A549 (cell line): ENCODE measurements around the gene PRKN. TPM values are rescaled to one million over a fixed set of nuclear protein-coding genes. Genes with fewer than 3 reads are reported as not detected.

ENCODE experiments used
- ATAC-seq, 2 experiments: fragments of 200-7000 bp in 1 of 2; fragments of >200 bp in 1 of 2; cut with Nextera tagmentation in 1 of 2; cut with Tn5 transposase in 1 of 2; 3 replicates each; pipeline versions ENCODE4 v1.8.0 to v1.9.1; 2018 to 2020; ENCODE audit warnings: mild to moderate bottlenecking in 1 of 2, moderate library complexity in 1 of 2
- CTCF ChIA-PET: fragments of 300-600 bp; sonication (Branson Sonifier 250); formaldehyde crosslinking; extraction: SDS; loops from one replicate; lab custom pipeline; 2021; ENCODE audit warnings: antibody characterized with exemption, inconsistent platforms; lab: Yijun Ruan, JAX
- POLR2A ChIA-PET: fragments of 350-600 bp; formaldehyde crosslinking; extraction: SDS; loops from one replicate; lab custom pipeline; 2021; ENCODE audit warnings: antibody characterized with exemption, inconsistent platforms; lab: Yijun Ruan, JAX
- DNase-seq, 2 experiments: peaks; one replicate each; pipeline versions ENCODE4 v3.0.0 to v3.0.0-alpha.2; 2011 to 2016; ENCODE audit warnings: low read depth in 1 of 2, low spot score in 1 of 2
- FAIRE-seq: peaks from 2 replicates; lab custom pipeline; 2011; peaks lifted over from hg19 to GRCh38; lab: Jason Lieb, UNC
- H3K27ac ChIP-seq, 2 experiments: fragments of >200 bp; sonication (Bioruptor Twin); formaldehyde crosslinking; 3 replicates each; pipeline ENCODE4 v1.5.1; 2016 to 2017
- H3K4me1 ChIP-seq: fragments of >200 bp; sonication (Bioruptor Twin); formaldehyde crosslinking; 3 replicates; pipeline ENCODE4 v1.6.1; 2016
- H3K4me2 ChIP-seq: fragments of >200 bp; sonication (Bioruptor Twin); formaldehyde crosslinking; 3 replicates; pipeline ENCODE4 v1.6.1; 2016
- H3K4me3 ChIP-seq: fragments of >200 bp; sonication (Bioruptor Twin); formaldehyde crosslinking; 3 replicates; pipeline ENCODE4 v1.5.1; 2016
- H3K9me3 ChIP-seq: fragments of >200 bp; sonication (Bioruptor Twin); formaldehyde crosslinking; 3 replicates; pipeline ENCODE4 v1.6.1; 2016
- ATOH8 ChIP-seq: fragments of 250-450 bp; sonication (Bioruptor Pico); IDR thresholded peaks from 2 replicates; pipeline ENCODE4 v1.5.0; 2020; ENCODE audit warnings: low read depth, mild to moderate bottlenecking, moderate library complexity
- BHLHE40 ChIP-seq: IDR thresholded peaks from 2 replicates; pipeline ENCODE4 v1.6.1; 2012; ENCODE audit warnings: low read depth, low read length, inconsistent platforms
- CHD2 ChIP-seq: fragments of 150-350 bp; IDR thresholded peaks from 2 replicates; pipeline ENCODE4 v1.6.1; 2014; ENCODE audit warnings: low read length; ENCODE audit not compliant: partially characterized antibody
- CTCF ChIP-seq: fragments of >200 bp; sonication (Bioruptor Twin); formaldehyde crosslinking; IDR thresholded peaks from 3 replicates; pipeline ENCODE4 v1.5.1; 2016
- ESRRA ChIP-seq: fragments of 150-350 bp; IDR thresholded peaks from 2 replicates; pipeline ENCODE4 v1.6.1; 2014; ENCODE audit warnings: mild to moderate bottlenecking, low read length, borderline replicate concordance
- FOSB ChIP-seq: fragments of 250-450 bp; sonication (Bioruptor Pico); IDR thresholded peaks from 2 replicates; pipeline ENCODE4 v1.5.0; 2020; ENCODE audit warnings: mild to moderate bottlenecking, moderate library complexity
- HEYL ChIP-seq: fragments of 250-450 bp; sonication (Bioruptor Pico); IDR thresholded peaks from 2 replicates; pipeline ENCODE4 v1.8.0; 2021; ENCODE audit warnings: mild to moderate bottlenecking, moderate library complexity
- HOXA7 ChIP-seq: fragments of 250-450 bp; sonication (Bioruptor Pico); IDR thresholded peaks from 2 replicates; pipeline ENCODE4 v1.5.0; 2020; ENCODE audit warnings: mild to moderate bottlenecking, moderate library complexity
- JUN ChIP-seq, 2 experiments: fragments of >200 bp; sonication (Bioruptor Twin); formaldehyde crosslinking; IDR thresholded peaks; 2 replicates in 1 of 2; 3 replicates in 1 of 2; pipeline ENCODE4 v1.6.1; 2016 to 2017
- MAFK ChIP-seq: fragments of 450-650 bp; IDR thresholded peaks from 2 replicates; pipeline ENCODE4 v1.6.1; 2014; ENCODE audit not compliant: partially characterized antibody
- MAZ ChIP-seq: fragments of 150-350 bp; IDR thresholded peaks from 2 replicates; pipeline ENCODE4 v1.6.1; 2014; ENCODE audit warnings: antibody characterized with exemption, low read depth, low read length, borderline replicate concordance
- MYC ChIP-seq: IDR thresholded peaks from 2 replicates; pipeline ENCODE4 v1.6.1; 2012; ENCODE audit warnings: mild to moderate bottlenecking, inconsistent platforms, low read length, improper control_type of control experiment, borderline replicate concordance
- NR3C1 ChIP-seq: fragments of >200 bp; sonication (Bioruptor Twin); formaldehyde crosslinking; IDR thresholded peaks from 3 replicates; pipeline ENCODE4 v1.6.1; 2017
- POLR2AphosphoS2 ChIP-seq: conservative IDR thresholded peaks from 2 replicates; pipeline ENCODE4 v1.6.1; 2012; ENCODE audit warnings: low read length, improper control_type of control experiment, inconsistent platforms
- REST ChIP-seq: fragments of 200-600 bp; sonication (generic); IDR thresholded peaks from 2 replicates; pipeline ENCODE4 v1.6.1; 2016; ENCODE audit warnings: antibody characterized with exemption, mild to moderate bottlenecking, moderate library complexity
- TFCP2L1 ChIP-seq: fragments of 250-450 bp; sonication (Bioruptor Pico); IDR thresholded peaks from 2 replicates; pipeline ENCODE4 v1.5.0; 2021; ENCODE audit warnings: mild to moderate bottlenecking
- TP53 ChIP-seq: fragments of 250-450 bp; sonication (Bioruptor Pico); IDR thresholded peaks from 2 replicates; pipeline ENCODE4 v1.5.0; 2021; ENCODE audit warnings: mild to moderate bottlenecking, moderate library complexity
- USF2 ChIP-seq: fragments of 450-650 bp; IDR thresholded peaks from 2 replicates; pipeline ENCODE4 v1.6.1; 2014; ENCODE audit warnings: antibody characterized with exemption
- ZSCAN20 ChIP-seq: fragments of 250-450 bp; sonication (Bioruptor Pico); IDR thresholded peaks from 2 replicates; pipeline ENCODE4 v1.8.0; 2022; ENCODE audit warnings: mild to moderate bottlenecking, moderate library complexity
- WGBS: methylation state at CpG from one replicate; pipeline ENCODE4 v1.1.6; 2017; ENCODE audit errors: missing lambda C conversion rate; 5-methylcytosine and 5-hydroxymethylcytosine counted together
- polyA plus RNA-seq, 4 experiments: library from polyadenylated mRNA; depleted of rRNA in 3 of 4; stranded (reverse); fragments of >200 nt; fragmentation: RNase III in 1 of 4; extraction: RNeasy Plus Mini Kit Qiagen cat#74134 plus additional on column Dnase treatment in 1 of 4; gene quantifications; 2 replicates in 3 of 4; 3 replicates in 1 of 4; pipeline ENCODE4 v1.2.3, GENCODE V29; 2011 to 2017

PRKN gene
- polyA plus RNA-seq, 2 of the 4 experiments (the other 2 are of a cell fraction), result 0.36 to 0.39 TPM

GRCh38 chr6:161344626-161345025 lies 1382.9 kb downstream of the PRKN start:
- H3K4me2 ChIP-seq, result no peak overlapping the region
- no peak for ATAC-seq
- no peaks in the 10 kb centered on the region for H3K9me3 ChIP-seq
- no peak for TF ChIP-seq TP53 (CRISPR knock-in tag)
- no peak for TF ChIP-seq HOXA7 (CRISPR knock-in tag)
- TF ChIP-seq JUN (IDR thresholded peaks at IDR 0.05), result no peak
- no peak for TF ChIP-seq NR3C1
- no peak for TF ChIP-seq TFCP2L1 (CRISPR knock-in tag)
- TF ChIP-seq ATOH8 (CRISPR knock-in tag), result no peak
- no peak for TF ChIP-seq BHLHE40
- TF ChIP-seq CHD2, result no peak
- TF ChIP-seq MAZ, result no peak
- CTCF ChIA-PET, result interaction anchor here (0.6 to 1.4 kb wide), 4 partner anchors 15 to 414 kb away, joined by 3 to 6 read pairs (median 3); no protein-coding TSS in a partner anchor
- no peak overlapping the region for H3K4me3 ChIP-seq
- FAIRE-seq, result no peak
- POLR2A ChIA-PET, result interaction anchor here (0.6 kb wide), 1 partner anchor 20 kb away, joined by 8 read pairs; no protein-coding TSS in a partner anchor
- WGBS, result 36% methylated on average over 3 of the region's 3 CpGs
- no peak for DNase-seq
- H3K4me1 ChIP-seq, result no peaks in the 10 kb centered on the region
- H3K27ac ChIP-seq, result no peak overlapping the region

GRCh38 chr6:161342039-161342438 lies 1385.5 kb downstream of the PRKN start:
- no peak for TF ChIP-seq ESRRA
- TF ChIP-seq FOSB (CRISPR knock-in tag), result no peak
- TF ChIP-seq HEYL (CRISPR knock-in tag), result no peak
- no peak for TF ChIP-seq MAFK
- no peak for TF ChIP-seq MYC
- no peak for TF ChIP-seq REST
- no peak for TF ChIP-seq ZSCAN20 (CRISPR knock-in tag)
- no peak for TF ChIP-seq USF2
- TF ChIP-seq HOXA7 (CRISPR knock-in tag), result no peak
- TF ChIP-seq POLR2AphosphoS2, result no peak
- TF ChIP-seq CTCF, result no peak
- 54% methylated on average over 3 of the region's 3 CpGs for WGBS
- CTCF ChIA-PET, result interaction anchor here (0.6 kb wide), 1 partner anchor 760 kb away, joined by 3 read pairs; no protein-coding TSS in a partner anchor

More at GRCh38 chr6:161342039-161342438, 1385.5 kb downstream of the PRKN start:
- DNase-seq (no peak), FAIRE-seq (no peak), ATAC-seq (no peak)
- no peak overlapping the region for H3K27ac ChIP-seq
- POLR2A ChIA-PET, result no interaction called here
- no peaks in the 10 kb centered on the region for H3K4me1 ChIP-seq
- no peak overlapping the region for H3K4me3 ChIP-seq
- no peaks in the 10 kb centered on the region for H3K9me3 ChIP-seq
- H3K4me2 ChIP-seq, result no peak overlapping the region
